HG02678 (cell line): ENCODE results near the gene ZNF804B.

Experiments used
- ATAC-seq: cut with Tn5 transposase; IDR thresholded peaks from one replicate; pipeline ENCODE4 v1.9.1; 2021; ENCODE audit warnings: mild to moderate bottlenecking, moderate library complexity; ENCODE audit not compliant: unreplicated experiment

The ZNF804B gene

DNA sequence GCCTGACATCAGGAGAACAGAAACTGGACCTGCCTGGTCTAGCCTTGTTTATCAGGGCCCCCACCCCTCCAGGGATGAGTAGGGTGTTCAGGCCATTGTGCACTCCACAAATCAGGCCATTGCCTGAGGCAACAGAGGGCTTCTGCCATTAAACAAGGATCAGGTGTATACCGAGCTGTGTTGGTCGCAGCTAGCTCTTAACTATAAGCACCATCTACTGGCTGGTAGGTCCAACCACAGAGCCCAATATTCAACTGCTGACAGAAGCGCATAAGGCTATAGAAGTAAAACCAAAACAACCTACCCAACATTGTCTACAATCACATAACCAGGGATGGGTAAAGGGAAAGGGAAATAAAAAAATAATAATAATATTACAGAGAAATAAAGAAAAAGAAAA lies 487.7 kb downstream of the ZNF804B start:
- ATAC-seq = no peak

GRCh38 chr7:89259085-89259484 lies 499.6 kb downstream of the ZNF804B start:
- no peak for ATAC-seq

- no peak for ATAC-seq
Measured at GRCh38 chr7:89264126-89264525, 504.6 kb downstream of the ZNF804B start.

DNA sequence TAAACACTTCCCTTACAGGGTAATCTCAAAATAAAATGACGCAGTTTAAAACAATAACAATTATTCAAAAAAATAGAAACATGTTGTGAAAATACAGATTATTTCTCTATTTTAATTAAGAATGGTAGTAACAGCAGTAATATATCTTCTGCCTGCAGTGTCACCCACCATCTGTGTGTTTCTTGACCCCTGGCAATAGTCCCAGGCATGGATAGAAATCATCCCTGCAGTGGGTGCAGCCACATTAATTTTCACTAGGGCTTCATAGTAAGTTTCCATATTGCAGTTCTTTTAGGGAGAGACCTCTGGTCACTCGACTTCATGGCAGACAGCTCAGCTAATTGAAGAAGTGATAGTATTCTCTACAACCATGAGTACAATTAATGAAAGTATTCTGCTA lies 506.1 kb downstream of the ZNF804B start:
- ATAC-seq = no peak

DNA sequence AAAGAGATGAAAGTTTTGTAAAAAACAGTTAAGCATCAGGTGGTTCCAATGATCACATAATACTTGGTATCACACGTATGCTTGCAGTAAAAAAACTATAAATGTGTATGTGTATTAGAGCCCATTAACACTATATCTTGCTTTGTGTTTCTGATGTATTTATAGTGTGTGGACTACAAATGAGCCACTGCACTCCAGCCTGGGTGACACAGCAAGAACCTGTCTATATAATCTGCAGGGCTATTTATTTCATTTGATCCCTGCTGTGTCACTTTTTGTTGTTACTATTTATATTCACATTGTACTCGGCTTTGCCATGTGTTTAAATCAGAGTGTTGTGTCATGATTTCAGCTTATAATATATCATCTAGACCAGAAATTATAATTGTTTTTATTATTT lies 523.8 kb downstream of the ZNF804B start:
- ATAC-seq = no peak

- no peak for ATAC-seq
Measured at GRCh38 chr7:89308535-89308934, 549.0 kb downstream of the ZNF804B start.

- ATAC-seq = no peak
Measured at GRCh38 chr7:89311886-89312285, 552.4 kb downstream of the ZNF804B start.

DNA sequence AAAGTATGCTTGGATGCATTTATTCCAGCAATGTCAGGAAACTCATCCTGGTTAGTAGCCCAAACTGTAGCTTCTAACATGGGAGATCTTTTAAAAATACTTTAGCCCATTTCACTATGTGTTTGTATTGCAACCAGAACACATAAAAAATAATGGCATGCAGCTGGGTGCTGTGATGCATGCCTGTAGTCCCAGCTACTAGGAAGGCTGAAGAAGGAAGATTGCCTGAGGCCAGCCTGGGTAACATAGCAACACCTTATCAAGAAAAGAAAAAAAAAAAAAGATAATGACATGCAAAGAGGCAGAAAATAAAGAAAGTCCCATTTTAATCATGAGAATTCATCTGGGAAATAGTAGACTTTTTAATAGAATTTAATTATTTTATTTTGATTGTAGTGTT lies 553.1 kb downstream of the ZNF804B start:
- ATAC-seq = no peak

DNA sequence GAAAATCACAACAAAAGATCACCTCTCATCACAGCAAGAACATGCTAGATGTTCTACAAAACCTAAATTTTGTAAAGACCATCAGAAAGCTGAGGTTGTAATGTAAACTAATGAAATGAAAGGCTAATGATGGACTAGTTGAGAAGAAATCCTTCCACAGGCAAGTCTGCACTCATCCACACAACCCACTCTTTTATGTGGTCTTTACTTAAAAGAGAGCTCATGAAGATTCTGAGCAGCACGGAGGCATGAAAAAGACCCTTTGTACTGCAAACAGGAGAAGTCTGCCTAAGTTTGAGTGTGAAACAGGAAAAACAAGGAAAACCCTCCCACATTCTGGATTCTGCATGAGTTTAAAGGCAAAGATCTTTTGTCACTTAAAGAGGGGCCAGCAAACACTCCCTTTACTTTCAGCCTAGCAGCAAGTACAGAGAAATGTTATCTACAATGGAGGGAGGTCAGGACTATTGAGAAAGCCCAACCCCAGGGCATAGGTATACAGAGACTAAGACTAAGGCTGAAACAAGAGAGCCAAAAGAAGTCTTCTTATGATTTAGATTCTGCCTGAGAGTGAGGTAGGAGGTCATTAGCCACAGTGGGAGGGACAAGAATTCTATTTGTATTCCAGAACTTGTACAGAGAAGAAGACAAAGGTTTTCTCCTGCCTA lies 557.2 kb downstream of the ZNF804B start:
- no peak for ATAC-seq

DNA sequence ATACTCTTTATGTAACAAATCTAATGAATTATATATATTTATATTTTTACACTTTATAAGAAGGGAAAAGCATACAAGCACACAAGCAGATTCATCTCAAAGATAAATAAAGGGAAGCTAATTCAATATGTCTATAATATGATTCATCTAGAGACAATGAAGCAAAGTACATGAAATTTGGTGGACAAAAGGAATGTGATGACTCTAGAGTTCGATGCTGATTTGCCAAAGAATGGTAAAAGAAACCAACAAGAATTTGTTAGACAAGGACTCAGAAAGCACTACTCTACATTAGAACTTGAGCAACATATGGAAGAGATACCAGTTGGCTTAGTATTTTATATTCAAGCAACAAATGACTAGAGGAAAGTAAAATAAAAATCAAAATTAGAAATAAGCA lies 572.5 kb downstream of the ZNF804B start:
- no peak for ATAC-seq

DNA sequence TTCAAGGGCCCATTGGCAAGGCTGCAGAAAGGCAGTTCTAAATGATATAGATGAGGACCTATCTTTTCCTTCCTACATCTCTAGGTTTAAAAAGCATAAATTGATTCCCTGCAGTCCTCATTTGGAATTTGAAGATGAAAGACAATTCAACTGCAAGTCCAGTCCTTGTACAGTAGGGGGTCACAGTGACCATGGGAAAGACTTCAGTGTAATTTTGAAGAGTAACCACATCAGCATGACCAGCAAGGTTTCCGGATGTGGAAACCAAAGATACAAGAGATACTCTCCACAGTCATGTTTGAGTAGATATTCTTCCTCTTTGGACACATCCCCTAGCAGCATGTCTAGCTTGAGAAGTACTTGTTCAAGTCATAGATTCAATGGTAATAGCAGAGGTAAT lies 575.3 kb downstream of the ZNF804B start:
- no peak for ATAC-seq

- no peak for ATAC-seq
Measured at GRCh38 chr7:89335490-89335889, 576.0 kb downstream of the ZNF804B start.

GRCh38 chr7:89336121-89336520 lies 576.6 kb downstream of the ZNF804B start:
- ATAC-seq = no peak

DNA sequence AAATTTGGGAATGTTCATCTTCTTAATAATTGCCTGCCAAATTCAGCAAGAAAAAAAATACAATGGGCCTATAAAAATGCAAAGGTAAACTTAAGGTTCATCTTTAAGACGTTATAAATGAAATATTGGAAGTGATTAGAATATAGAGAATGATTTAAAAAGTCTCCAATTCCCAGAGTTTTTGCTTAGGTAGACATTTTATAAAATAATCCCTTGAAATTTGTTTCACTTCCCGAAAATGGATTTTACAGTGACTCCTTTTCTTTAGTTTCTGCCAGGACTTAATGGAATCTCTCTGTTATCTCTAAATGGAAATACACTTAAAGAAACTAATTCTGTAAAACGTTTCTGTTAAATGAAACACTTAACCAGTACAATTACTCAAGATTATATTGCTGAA lies 580.2 kb downstream of the ZNF804B start:
- no peak for ATAC-seq

GRCh38 chr7:89357121-89357520 lies 597.6 kb downstream of the ZNF804B start:
- no peak for ATAC-seq

DNA sequence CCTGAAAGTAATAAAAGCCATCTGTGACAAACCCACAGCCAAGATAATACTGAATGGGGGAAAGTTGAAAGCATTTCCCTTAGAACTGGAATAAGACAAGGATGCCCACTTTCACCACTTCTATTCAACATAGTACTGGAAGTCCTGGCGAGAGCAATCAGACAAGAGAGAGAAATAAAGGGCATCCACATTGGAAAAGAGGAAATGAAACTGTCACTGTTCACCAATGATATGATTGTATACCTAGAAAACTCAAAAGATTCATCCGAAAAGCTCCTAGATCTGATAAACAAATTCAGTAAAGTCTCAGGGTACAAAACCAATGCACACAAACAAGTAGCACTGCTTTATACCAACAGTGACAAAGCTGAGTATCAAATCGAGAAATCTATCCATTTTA lies 617.7 kb downstream of the ZNF804B start:
- ATAC-seq = no peak

GRCh38 chr7:89385411-89385810 lies 625.9 kb downstream of the ZNF804B start:
- ATAC-seq = no peak
